Keratinocyte (primary cell): ENCODE results near the gene PTPN4.

ENCODE experiments used
- EZH2 ChIP-seq: IDR thresholded peaks from one replicate; pipeline ENCODE4 v1.6.1; 2012; ENCODE audit warnings: inconsistent platforms, mild to moderate bottlenecking, low read length, moderate library complexity
- TF ChIP-seq, protein P1 (sequence below), 3 experiments: IDR thresholded peaks in 1 of 3; conservative IDR thresholded peaks in 1 of 3; optimal IDR thresholded peaks in 1 of 3; 2 replicates in 2 of 3; 3 replicates in 1 of 3; pipeline versions ENCODE3 to v1.5.1; 2011; ENCODE audit warnings: low read length in 3 of 3, mild to moderate bottlenecking in 3 of 3, moderate library complexity in 2 of 3, control low read depth in 1 of 3, inconsistent platforms in 1 of 3; ENCODE audit not compliant: insufficient read depth in 2 of 3; ENCODE audit errors: extremely low read depth in 1 of 3

- TF ChIP-seq, protein P1, sequence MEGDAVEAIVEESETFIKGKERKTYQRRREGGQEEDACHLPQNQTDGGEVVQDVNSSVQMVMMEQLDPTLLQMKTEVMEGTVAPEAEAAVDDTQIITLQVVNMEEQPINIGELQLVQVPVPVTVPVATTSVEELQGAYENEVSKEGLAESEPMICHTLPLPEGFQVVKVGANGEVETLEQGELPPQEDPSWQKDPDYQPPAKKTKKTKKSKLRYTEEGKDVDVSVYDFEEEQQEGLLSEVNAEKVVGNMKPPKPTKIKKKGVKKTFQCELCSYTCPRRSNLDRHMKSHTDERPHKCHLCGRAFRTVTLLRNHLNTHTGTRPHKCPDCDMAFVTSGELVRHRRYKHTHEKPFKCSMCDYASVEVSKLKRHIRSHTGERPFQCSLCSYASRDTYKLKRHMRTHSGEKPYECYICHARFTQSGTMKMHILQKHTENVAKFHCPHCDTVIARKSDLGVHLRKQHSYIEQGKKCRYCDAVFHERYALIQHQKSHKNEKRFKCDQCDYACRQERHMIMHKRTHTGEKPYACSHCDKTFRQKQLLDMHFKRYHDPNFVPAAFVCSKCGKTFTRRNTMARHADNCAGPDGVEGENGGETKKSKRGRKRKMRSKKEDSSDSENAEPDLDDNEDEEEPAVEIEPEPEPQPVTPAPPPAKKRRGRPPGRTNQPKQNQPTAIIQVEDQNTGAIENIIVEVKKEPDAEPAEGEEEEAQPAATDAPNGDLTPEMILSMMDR (optimal IDR thresholded peaks at IDR 0.05 in 1 of 3, IDR thresholded peaks at IDR 0.05 in 1 of 3, conservative IDR thresholded peaks at IDR 0.05 in 1 of 3; ENCODE audit: extremely low read depth in 1 of 3, insufficient read depth in 2 of 3, low read length in 3 of 3), result no peak
- TF ChIP-seq EZH2, result no peak
Measured at GRCh38 chr2:119721462-119721861, 38.3 kb upstream of the PTPN4 start.
